Neural progenitor cell (in vitro differentiated cells): ENCODE data around the gene FAM120C. TPM values are rescaled to one million over a fixed set of nuclear protein-coding genes. Genes with fewer than 3 reads are reported as not detected.

Experiments
- DNase-seq: peaks from one replicate; pipeline ENCODE4 v3.0.0-alpha.2; 2016; ENCODE audit warnings: low spot score
- H2AFZ ChIP-seq: fragments of 200-600 bp; sonication (generic); replicated peaks from 2 replicates; pipeline ENCODE4 v1.6.1; 2016; ENCODE audit warnings: antibody characterized with exemption
- H3F3A ChIP-seq: fragments of 200-600 bp; sonication (generic); 2 replicates; pipeline ENCODE4 v1.6.1; 2016; ENCODE audit warnings: antibody characterized with exemption, low read depth
- H3K27ac ChIP-seq: fragments of 200-600 bp; sonication (generic); 2 replicates; pipeline ENCODE4 v1.5.1; 2016; ENCODE audit warnings: mild to moderate bottlenecking
- H3K27me3 ChIP-seq: fragments of 200-600 bp; sonication (generic); 2 replicates; pipeline ENCODE4 v1.6.1; 2016; ENCODE audit warnings: mild to moderate bottlenecking, moderate library complexity
- H3K36me3 ChIP-seq: fragments of 200-600 bp; sonication (generic); 2 replicates; pipeline ENCODE4 v1.5.1; 2016
- H3K4me1 ChIP-seq: fragments of 200-600 bp; sonication (generic); 2 replicates; pipeline ENCODE4 v1.6.1; 2016; ENCODE audit warnings: mixed run types
- H3K4me2 ChIP-seq: fragments of 200-600 bp; sonication (generic); 2 replicates; pipeline ENCODE4 v1.6.1; 2016
- H3K4me3 ChIP-seq: fragments of 200-600 bp; sonication (generic); 2 replicates; pipeline ENCODE4 v1.5.1; 2016
- H3K79me2 ChIP-seq: fragments of 200-600 bp; sonication (generic); 2 replicates; pipeline ENCODE4 v1.6.1; 2016; ENCODE audit warnings: low read depth
- H3K9ac ChIP-seq: fragments of 200-600 bp; sonication (generic); 2 replicates; pipeline ENCODE4 v1.6.1; 2016
- H3K9me3 ChIP-seq: fragments of 200-600 bp; sonication (generic); 2 replicates; pipeline ENCODE4 v1.5.1; 2016; ENCODE audit warnings: low read depth
- H4K20me1 ChIP-seq: fragments of 200-600 bp; sonication (generic); 2 replicates; pipeline ENCODE4 v1.6.1; 2016; ENCODE audit warnings: low read depth
- H3K27ac Mint-ChIP-seq: 3 replicates; pipeline ENCODE4 v1.8.0; 2021; ENCODE audit warnings: mixed read lengths
- H3K27me3 Mint-ChIP-seq: 2 replicates; pipeline ENCODE4 v1.8.0; 2022; ENCODE audit warnings: low read depth, mild to moderate bottlenecking, inconsistent platforms, moderate library complexity, mixed read lengths; ENCODE audit not compliant: insufficient read depth
- H3K36me3 Mint-ChIP-seq: 3 replicates; pipeline ENCODE4 v1.8.0; 2021; ENCODE audit warnings: mixed read lengths
- H3K4me1 Mint-ChIP-seq: 3 replicates; pipeline ENCODE4 v1.8.0; 2021; ENCODE audit warnings: mixed read lengths
- H3K4me3 Mint-ChIP-seq: 3 replicates; pipeline ENCODE4 v1.8.0; 2021; ENCODE audit warnings: mild to moderate bottlenecking, moderate library complexity, mixed read lengths
- H3K9me3 Mint-ChIP-seq: 3 replicates; pipeline ENCODE4 v1.8.0; 2020; ENCODE audit warnings: mixed read lengths
- EZH2 ChIP-seq: fragments of 200-600 bp; sonication (generic); IDR thresholded peaks from 2 replicates; pipeline ENCODE4 v1.6.1; 2017; ENCODE audit warnings: antibody characterized with exemption, mild to moderate bottlenecking, moderate library complexity
- EZH2phosphoT487 ChIP-seq: fragments of 200-600 bp; sonication (generic); IDR thresholded peaks from 2 replicates; pipeline ENCODE4 v1.6.1; 2017; ENCODE audit warnings: antibody characterized with exemption
- total RNA-seq: library from RNA; depleted of rRNA; stranded (reverse); fragments of >200 nt; gene quantifications from 2 replicates; pipeline ENCODE4 v1.2.3, GENCODE V29; 2015; ENCODE audit warnings: low replicate concordance
- TF ChIP-seq, protein P1 (sequence below): fragments of 200-600 bp; sonication (generic); IDR thresholded peaks from 2 replicates; pipeline ENCODE4 v1.5.1; 2017; ENCODE audit warnings: antibody characterized with exemption, mild to moderate bottlenecking

FAM120C gene
- total RNA-seq, 1 donor from 2014 or later = 5.1 TPM

DNA sequence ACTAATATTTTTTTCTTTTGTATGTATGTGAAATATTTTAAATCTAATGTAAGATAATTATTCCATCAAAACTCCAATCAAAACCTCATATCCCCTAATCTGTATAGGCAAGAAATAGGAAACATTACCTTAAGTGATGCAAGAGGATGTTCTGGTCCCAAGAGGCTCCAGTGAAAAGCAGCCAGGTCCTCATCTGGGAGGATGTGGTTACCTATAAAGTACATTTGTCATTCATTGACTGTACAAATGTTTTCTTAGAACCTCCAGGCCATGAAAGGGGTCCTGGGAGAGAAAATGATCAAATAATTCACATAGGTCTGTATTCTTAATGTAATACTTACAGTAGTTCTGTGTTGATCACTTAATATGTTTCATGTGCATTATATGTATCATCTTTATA lies 25.5 kb downstream of the FAM120C start:
- DNase-seq = no peak
- peaks cover 8% of the 10 kb centered on the region for H3K36me3 Mint-ChIP-seq
- no peak overlapping the region for H3K27ac Mint-ChIP-seq
- H3F3A ChIP-seq = no peaks in the 10 kb centered on the region
- H3K4me3 Mint-ChIP-seq = no peak overlapping the region
- H3K4me3 ChIP-seq = no peak overlapping the region
- H4K20me1 ChIP-seq = no peaks in the 10 kb centered on the region
- H3K9ac ChIP-seq = no peak overlapping the region
- H3K4me1 Mint-ChIP-seq = no peaks in the 10 kb centered on the region
- TF ChIP-seq EZH2 = no peak
- TF ChIP-seq, protein P1, sequence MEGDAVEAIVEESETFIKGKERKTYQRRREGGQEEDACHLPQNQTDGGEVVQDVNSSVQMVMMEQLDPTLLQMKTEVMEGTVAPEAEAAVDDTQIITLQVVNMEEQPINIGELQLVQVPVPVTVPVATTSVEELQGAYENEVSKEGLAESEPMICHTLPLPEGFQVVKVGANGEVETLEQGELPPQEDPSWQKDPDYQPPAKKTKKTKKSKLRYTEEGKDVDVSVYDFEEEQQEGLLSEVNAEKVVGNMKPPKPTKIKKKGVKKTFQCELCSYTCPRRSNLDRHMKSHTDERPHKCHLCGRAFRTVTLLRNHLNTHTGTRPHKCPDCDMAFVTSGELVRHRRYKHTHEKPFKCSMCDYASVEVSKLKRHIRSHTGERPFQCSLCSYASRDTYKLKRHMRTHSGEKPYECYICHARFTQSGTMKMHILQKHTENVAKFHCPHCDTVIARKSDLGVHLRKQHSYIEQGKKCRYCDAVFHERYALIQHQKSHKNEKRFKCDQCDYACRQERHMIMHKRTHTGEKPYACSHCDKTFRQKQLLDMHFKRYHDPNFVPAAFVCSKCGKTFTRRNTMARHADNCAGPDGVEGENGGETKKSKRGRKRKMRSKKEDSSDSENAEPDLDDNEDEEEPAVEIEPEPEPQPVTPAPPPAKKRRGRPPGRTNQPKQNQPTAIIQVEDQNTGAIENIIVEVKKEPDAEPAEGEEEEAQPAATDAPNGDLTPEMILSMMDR = no peak
- no peaks in the 10 kb centered on the region for H3K36me3 ChIP-seq
- H2AFZ ChIP-seq = no peak overlapping the region
- peaks cover 4% of the 10 kb centered on the region for H3K9me3 Mint-ChIP-seq
- H3K27me3 Mint-ChIP-seq = no peaks in the 10 kb centered on the region
- no peaks in the 10 kb centered on the region for H3K27me3 ChIP-seq
- no peak overlapping the region for H3K27ac ChIP-seq
- H3K9me3 ChIP-seq = peaks cover 2% of the 10 kb centered on the region
- H3K4me2 ChIP-seq = no peak overlapping the region
- H3K79me2 ChIP-seq = no peaks in the 10 kb centered on the region
- H3K4me1 ChIP-seq = no peaks in the 10 kb centered on the region

DNA sequence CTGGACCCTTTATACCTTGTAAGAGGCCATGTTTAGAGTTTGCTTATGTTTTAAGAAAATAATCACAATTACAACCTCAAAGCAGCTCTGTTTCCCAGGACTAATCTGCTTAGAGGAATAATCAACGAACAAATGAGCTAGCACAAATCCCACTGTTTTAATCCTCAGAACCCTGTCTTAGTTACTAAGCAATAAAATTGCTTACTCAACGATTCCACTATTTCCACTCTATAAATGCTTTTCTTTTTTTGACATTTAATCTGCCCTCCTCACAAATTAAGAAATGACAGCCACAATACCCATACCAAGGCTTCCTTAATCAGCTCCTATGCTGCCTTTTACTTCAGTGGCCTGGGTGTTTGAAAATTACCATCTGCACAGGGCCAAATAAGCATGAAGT lies 48.8 kb downstream of the FAM120C start:
- Histone ChIP-seq H3K4me2 (no peak overlapping the region), H3K4me1 (no peaks in the 10 kb centered on the region), H3K4me3 (no peak overlapping the region), H3F3A (no peaks in the 10 kb centered on the region), H3K9ac (no peak overlapping the region), H2AFZ (no peak overlapping the region), H3K79me2 (no peaks in the 10 kb centered on the region), H3K27me3 (no peaks in the 10 kb centered on the region), H3K36me3 (no peaks in the 10 kb centered on the region), H3K27ac (no peak overlapping the region), H3K9me3 (no peaks in the 10 kb centered on the region), H4K20me1 (no peaks in the 10 kb centered on the region)
- TF ChIP-seq, protein P1 = no peak
- TF ChIP-seq EZH2 = no peak
- no peak for TF ChIP-seq EZH2phosphoT487
- Mint-ChIP-seq H3K27me3 (peaks cover 2% of the 10 kb centered on the region), H3K36me3 (peaks cover 19% of the 10 kb centered on the region), H3K4me1 (no peaks in the 10 kb centered on the region), H3K4me3 (no peak overlapping the region), H3K27ac (no peak overlapping the region), H3K9me3 (peaks cover 14% of the 10 kb centered on the region)
- DNase-seq = no peak

DNA sequence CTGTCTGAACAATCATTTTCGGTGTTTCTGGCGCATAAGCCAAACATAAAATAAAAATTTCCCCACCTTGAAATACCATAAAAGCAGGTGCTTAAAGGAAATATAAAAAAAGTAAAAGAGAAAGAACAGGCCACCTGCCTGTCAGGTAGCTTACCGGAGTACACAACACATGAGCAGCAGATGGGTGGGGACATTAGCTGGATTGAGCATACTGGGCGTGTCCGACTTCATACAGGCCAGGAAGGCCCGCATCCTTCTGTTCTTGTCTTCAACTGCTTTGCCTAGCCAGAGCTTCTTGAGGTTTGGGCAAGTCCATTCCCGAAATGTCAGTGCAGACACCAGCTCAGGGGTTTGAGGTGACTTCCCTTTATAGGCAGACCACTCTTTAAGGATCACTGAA lies 66.7 kb downstream of the FAM120C start:
- peaks cover 2% of the 10 kb centered on the region for H3K36me3 Mint-ChIP-seq
- TF ChIP-seq, protein P1 = no peak
- TF ChIP-seq EZH2phosphoT487 (no peak), EZH2 (no peak)
- H3K9me3 Mint-ChIP-seq = peaks cover 3% of the 10 kb centered on the region
- DNase-seq = no peak
- no peak overlapping the region for H3K27ac Mint-ChIP-seq
- Histone ChIP-seq H3K4me3 (no peak overlapping the region), H3K36me3 (no peaks in the 10 kb centered on the region), H3K27me3 (no peaks in the 10 kb centered on the region), H3K4me1 (no peaks in the 10 kb centered on the region), H3F3A (no peaks in the 10 kb centered on the region), H3K4me2 (no peak overlapping the region), H3K9me3 (no peaks in the 10 kb centered on the region), H3K27ac (no peak overlapping the region), H4K20me1 (no peaks in the 10 kb centered on the region), H2AFZ (no peak overlapping the region), H3K79me2 (no peaks in the 10 kb centered on the region), H3K9ac (no peak overlapping the region)
- no peaks in the 10 kb centered on the region for H3K4me1 Mint-ChIP-seq
- no peak overlapping the region for H3K4me3 Mint-ChIP-seq
- peaks cover 2% of the 10 kb centered on the region for H3K27me3 Mint-ChIP-seq

DNA sequence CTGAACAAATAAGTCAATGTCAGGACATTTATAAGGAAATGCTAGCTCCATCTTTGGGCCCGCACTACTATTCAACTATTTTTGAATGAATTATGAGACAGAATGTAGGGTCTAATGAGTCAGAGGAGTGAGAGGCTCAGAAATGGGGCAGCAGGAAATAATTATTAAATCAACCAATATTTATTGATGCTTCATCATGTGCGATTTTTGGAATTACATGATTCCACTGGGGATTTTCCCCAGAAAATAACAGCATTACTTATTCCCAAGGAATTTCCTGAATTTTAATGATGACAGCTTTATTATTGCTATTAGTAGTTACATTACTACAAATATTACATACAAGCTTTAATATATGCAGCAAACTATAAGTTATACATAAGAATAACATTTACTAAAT lies 89.5 kb downstream of the FAM120C start:
- Histone ChIP-seq H3K36me3 (no peaks in the 10 kb centered on the region), H3K4me1 (no peaks in the 10 kb centered on the region), H3F3A (no peaks in the 10 kb centered on the region), H3K4me3 (no peak overlapping the region), H3K79me2 (no peaks in the 10 kb centered on the region), H3K9me3 (peaks cover 5% of the 10 kb centered on the region), H2AFZ (no peak overlapping the region), H3K27ac (no peak overlapping the region), H3K9ac (no peak overlapping the region), H3K4me2 (no peak overlapping the region), H3K27me3 (no peaks in the 10 kb centered on the region), H4K20me1 (no peaks in the 10 kb centered on the region)
- peaks cover 2% of the 10 kb centered on the region for H3K36me3 Mint-ChIP-seq
- TF ChIP-seq EZH2 = no peak
- TF ChIP-seq, protein P1 = no peak
- no peaks in the 10 kb centered on the region for H3K4me1 Mint-ChIP-seq
- peaks cover 4% of the 10 kb centered on the region for H3K27me3 Mint-ChIP-seq
- no peaks in the 10 kb centered on the region for H3K9me3 Mint-ChIP-seq
- DNase-seq = no peak
- no peak overlapping the region for H3K27ac Mint-ChIP-seq
- H3K4me3 Mint-ChIP-seq = no peak overlapping the region
